Nephron progenitor cell (in vitro differentiated cells): ENCODE measurements around the gene CA10.

Experiments used
- DNase-seq: peaks from one replicate; pipeline ENCODE4 v3.0.0; 2021
- H3K27ac Mint-ChIP-seq: 2 replicates; pipeline ENCODE4 v1.8.0; 2021; ENCODE audit warnings: mild to moderate bottlenecking, moderate library complexity, mixed read lengths
- H3K27me3 Mint-ChIP-seq: 2 replicates; pipeline ENCODE4 v1.8.0; 2021; ENCODE audit warnings: mild to moderate bottlenecking, low read depth, mixed read lengths; ENCODE audit not compliant: poor library complexity
- H3K36me3 Mint-ChIP-seq: 2 replicates; pipeline ENCODE4 v1.8.0; 2021; ENCODE audit warnings: low read depth, mixed read lengths
- H3K4me1 Mint-ChIP-seq: 2 replicates; pipeline ENCODE4 v1.8.0; 2021; ENCODE audit warnings: mixed read lengths
- H3K4me3 Mint-ChIP-seq: 2 replicates; pipeline ENCODE4 v1.8.0; 2021; ENCODE audit warnings: mild to moderate bottlenecking, moderate library complexity, mixed read lengths
- H3K9me3 Mint-ChIP-seq: 2 replicates; pipeline ENCODE4 v1.8.0; 2021; ENCODE audit warnings: mild to moderate bottlenecking, moderate library complexity, mixed read lengths
- TF ChIP-seq, protein P1 (sequence below): fragments of 200-600 bp; sonication (generic); IDR thresholded peaks from 2 replicates; pipeline ENCODE4 v1.5.0; 2021; ENCODE audit warnings: antibody characterized with exemption

The CA10 gene

DNA sequence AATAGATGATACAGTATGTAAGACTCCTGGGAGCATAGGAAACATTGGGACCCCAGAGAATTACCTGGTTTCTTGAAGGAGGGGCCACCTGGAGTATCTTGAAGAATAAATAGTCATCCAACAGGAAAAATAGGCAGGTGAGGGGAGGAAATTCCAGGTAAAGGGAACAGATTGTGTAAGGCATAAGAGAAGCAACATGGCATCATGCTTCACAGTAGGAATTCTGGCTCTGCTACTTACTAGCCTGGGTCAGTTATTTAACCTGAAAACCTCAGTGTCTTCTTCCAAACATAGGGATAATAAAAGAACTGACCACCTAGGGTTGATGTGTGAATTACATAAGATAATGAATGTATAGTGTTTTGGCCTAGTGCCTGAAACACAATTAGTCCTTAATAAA, 122.1 kb downstream of the CA10 start:
- no peak overlapping the region for H3K27ac Mint-ChIP-seq
- H3K9me3 Mint-ChIP-seq, result no peaks in the 10 kb centered on the region
- no peak for DNase-seq
- TF ChIP-seq, protein P1, sequence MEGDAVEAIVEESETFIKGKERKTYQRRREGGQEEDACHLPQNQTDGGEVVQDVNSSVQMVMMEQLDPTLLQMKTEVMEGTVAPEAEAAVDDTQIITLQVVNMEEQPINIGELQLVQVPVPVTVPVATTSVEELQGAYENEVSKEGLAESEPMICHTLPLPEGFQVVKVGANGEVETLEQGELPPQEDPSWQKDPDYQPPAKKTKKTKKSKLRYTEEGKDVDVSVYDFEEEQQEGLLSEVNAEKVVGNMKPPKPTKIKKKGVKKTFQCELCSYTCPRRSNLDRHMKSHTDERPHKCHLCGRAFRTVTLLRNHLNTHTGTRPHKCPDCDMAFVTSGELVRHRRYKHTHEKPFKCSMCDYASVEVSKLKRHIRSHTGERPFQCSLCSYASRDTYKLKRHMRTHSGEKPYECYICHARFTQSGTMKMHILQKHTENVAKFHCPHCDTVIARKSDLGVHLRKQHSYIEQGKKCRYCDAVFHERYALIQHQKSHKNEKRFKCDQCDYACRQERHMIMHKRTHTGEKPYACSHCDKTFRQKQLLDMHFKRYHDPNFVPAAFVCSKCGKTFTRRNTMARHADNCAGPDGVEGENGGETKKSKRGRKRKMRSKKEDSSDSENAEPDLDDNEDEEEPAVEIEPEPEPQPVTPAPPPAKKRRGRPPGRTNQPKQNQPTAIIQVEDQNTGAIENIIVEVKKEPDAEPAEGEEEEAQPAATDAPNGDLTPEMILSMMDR, result no peak
- peaks cover 5% of the 10 kb centered on the region for H3K4me1 Mint-ChIP-seq
- no peak overlapping the region for H3K4me3 Mint-ChIP-seq
- peaks cover 3% of the 10 kb centered on the region for H3K27me3 Mint-ChIP-seq
- H3K36me3 Mint-ChIP-seq, result no peaks in the 10 kb centered on the region

GRCh38 chr17:52035336-52035915, 123.1 kb downstream of the CA10 start:
- Mint-ChIP-seq H3K27me3 (peaks cover 3% of the 10 kb centered on the region), H3K9me3 (no peaks in the 10 kb centered on the region), H3K4me3 (no peak overlapping the region), H3K4me1 (peaks cover 5% of the 10 kb centered on the region), H3K36me3 (no peaks in the 10 kb centered on the region), H3K27ac (no peak overlapping the region)
- no peak for DNase-seq
- TF ChIP-seq, protein P1, result no peak

GRCh38 chr17:52032454-52032853, 126.1 kb downstream of the CA10 start:
- TF ChIP-seq, protein P1, result no peak
- peaks cover 5% of the 10 kb centered on the region for H3K4me1 Mint-ChIP-seq
- H3K27me3 Mint-ChIP-seq, result peaks cover 3% of the 10 kb centered on the region
- no peak for DNase-seq
- no peak overlapping the region for H3K27ac Mint-ChIP-seq
- H3K4me3 Mint-ChIP-seq, result no peak overlapping the region
- no peaks in the 10 kb centered on the region for H3K9me3 Mint-ChIP-seq
- H3K36me3 Mint-ChIP-seq, result no peaks in the 10 kb centered on the region

DNA sequence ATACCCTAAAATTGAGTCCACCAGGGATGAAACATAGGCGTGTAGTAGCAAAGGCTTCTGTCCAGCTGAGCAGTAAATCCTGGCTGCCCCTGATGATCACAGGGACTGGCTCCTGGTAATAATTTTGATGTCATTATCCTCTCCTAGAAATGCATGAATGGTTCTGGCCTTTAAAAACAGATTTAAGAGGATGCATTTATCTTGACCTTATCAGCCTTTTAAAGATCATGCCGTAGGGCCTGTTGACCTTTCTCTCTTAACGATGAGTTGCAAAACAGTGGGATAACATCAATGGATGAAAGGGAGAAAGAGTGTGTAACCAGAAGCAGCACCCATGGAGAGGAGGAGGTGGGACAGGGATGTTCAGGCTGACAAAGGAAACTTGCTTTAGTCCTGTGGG, 128.5 kb downstream of the CA10 start:
- no peak for DNase-seq
- Mint-ChIP-seq H3K36me3 (no peaks in the 10 kb centered on the region), H3K9me3 (no peaks in the 10 kb centered on the region), H3K4me3 (no peak overlapping the region), H3K27ac (no peak overlapping the region), H3K4me1 (peaks cover under 1% of the 10 kb centered on the region), H3K27me3 (no peaks in the 10 kb centered on the region)
- TF ChIP-seq, protein P1, result no peak

GRCh38 chr17:52027620-52028295, 130.8 kb downstream of the CA10 start:
- TF ChIP-seq, protein P1, result no peak
- no peak overlapping the region for H3K4me3 Mint-ChIP-seq
- no peaks in the 10 kb centered on the region for H3K4me1 Mint-ChIP-seq
- DNase-seq, result no peak
- H3K27me3 Mint-ChIP-seq, result no peaks in the 10 kb centered on the region
- H3K36me3 Mint-ChIP-seq, result no peaks in the 10 kb centered on the region
- H3K27ac Mint-ChIP-seq, result no peak overlapping the region
- H3K9me3 Mint-ChIP-seq, result no peaks in the 10 kb centered on the region

- TF ChIP-seq, protein P1, result no peak
- no peaks in the 10 kb centered on the region for H3K36me3 Mint-ChIP-seq
- H3K27ac Mint-ChIP-seq, result no peak overlapping the region
- H3K27me3 Mint-ChIP-seq, result no peaks in the 10 kb centered on the region
- H3K4me1 Mint-ChIP-seq, result no peaks in the 10 kb centered on the region
- no peak overlapping the region for H3K4me3 Mint-ChIP-seq
- no peak for DNase-seq
- no peaks in the 10 kb centered on the region for H3K9me3 Mint-ChIP-seq
Measured at GRCh38 chr17:52027081-52027480, 131.4 kb downstream of the CA10 start.
